Activated CD4-positive, alpha-beta T cell treated with anti-CD3 and anti-CD28 coated beads, Interleukin-2, Interleukin-4, amounts not matched to agents 100 ng/mL and 50 ng/mL, durations not matched to agents 16 hours and 8 hours (primary cell): Measurements from ENCODE around the gene SERPINA7.
"Not testable (repeated sequence)": the region's sequence is repeated elsewhere in the genome, so short reads cannot be mapped to it uniquely, and the experiment has no call there.

Experiments used
- DNase-seq: peaks from one replicate; pipeline ENCODE4 v3.0.0-alpha.2; 2020; ENCODE audit warnings: low spot score

The SERPINA7 gene, protein sequence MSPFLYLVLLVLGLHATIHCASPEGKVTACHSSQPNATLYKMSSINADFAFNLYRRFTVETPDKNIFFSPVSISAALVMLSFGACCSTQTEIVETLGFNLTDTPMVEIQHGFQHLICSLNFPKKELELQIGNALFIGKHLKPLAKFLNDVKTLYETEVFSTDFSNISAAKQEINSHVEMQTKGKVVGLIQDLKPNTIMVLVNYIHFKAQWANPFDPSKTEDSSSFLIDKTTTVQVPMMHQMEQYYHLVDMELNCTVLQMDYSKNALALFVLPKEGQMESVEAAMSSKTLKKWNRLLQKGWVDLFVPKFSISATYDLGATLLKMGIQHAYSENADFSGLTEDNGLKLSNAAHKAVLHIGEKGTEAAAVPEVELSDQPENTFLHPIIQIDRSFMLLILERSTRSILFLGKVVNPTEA

DNA sequence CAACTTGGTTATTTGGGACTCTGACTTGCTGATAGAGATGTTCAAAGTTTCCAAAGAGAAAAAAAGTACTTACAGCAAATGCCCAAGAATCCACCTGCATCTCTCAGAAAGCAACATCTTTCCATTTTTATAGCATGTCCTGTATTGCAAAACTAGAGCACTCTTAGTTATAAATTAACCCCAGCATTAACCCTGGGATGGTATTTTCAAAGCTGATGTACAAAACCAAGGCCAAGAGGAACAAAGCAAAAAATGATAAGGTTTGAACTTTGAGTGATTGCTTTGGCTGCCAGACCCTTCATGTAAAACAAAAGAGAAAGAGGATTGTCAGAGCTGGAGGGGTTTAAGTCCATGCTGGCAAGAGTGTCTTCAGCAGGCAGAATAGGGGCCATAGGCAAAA is at the start of gene SERPINA7:
TSS of gene SERPINA7 (minus strand) at position 103 of the 400 bp plus-strand sequence. CDS start 1,669 bp downstream, outside the sequence.
- DNase-seq: no peak

DNA sequence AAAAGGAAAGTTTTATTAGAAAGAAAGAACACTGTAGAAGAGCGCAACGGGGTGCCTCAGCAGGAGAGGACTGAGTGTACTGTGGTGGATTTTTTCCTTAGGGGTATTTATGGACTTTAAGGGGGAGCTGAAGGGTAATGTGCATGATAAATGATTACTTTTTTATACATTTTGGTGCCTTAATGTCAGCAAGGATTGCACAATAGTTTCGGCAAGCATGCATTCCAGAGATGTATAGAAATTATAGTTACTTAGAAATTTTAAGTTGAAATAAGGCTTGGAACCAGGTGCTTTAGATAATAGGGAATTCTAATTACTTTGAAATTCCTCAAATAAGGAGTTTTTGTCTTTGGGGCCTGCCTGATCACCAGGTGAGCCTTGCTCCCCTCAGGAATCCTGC is 30.5 kb upstream of the SERPINA7 start:
- DNase-seq: no peak

DNA sequence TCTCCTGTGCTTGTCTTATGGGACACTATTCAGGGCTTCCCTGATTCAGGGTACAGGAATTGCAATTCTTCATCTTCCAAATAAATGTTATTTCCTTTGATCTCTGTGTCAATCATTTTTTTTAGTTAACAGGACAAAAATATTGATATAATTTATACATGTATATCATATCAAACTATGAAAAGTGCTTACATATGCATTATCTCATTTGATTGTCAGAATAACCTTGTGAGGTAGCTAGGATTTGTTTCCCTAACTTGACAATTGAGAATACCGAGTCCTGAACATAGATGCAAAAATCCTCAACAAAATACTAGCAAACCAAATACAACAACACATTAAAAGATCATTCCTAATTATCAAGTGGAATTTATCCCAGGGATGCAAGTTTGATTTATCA is 11.5 kb upstream of the SERPINA7 start:
- DNase-seq: no peak

DNA sequence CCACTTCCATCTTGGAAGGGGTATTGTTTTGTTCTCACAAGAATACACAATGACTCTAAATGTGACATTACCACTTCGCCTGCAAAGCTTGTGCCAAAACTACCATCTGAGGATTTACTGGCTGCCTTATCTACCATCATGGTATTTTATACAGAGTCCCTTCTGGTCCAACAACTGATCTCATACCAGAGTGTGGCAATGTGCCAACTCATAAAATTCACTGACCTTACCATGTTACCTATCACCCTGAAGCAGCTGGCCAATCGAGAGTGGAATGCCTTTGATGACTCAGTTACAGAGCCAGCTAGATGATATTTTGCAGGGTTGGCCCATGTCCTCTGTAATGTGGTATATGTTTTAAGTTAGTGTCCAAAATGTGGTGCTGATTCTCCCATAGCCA is 3.8 kb upstream of the SERPINA7 start:
- DNase-seq: no peak

DNA sequence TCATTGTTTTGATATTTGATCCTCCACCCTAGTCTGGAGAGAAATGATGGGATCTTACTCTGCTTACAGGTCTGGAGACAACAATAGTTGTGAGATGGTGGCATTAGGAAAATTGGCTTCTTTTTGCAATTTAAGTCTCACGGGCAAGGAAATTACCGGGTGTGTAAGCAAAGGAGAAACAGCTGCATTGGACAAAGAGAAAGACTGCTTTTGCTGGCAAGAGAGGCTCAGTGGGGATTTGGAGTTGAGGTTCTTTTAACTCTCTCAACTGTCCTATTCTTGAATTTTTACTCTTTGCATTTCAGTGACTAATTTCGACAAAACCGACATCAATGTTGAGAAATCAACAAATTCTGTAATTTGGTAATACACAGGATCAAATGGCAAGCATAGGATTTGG is 2.3 kb upstream of the SERPINA7 start:
- no peak for DNase-seq

DNA sequence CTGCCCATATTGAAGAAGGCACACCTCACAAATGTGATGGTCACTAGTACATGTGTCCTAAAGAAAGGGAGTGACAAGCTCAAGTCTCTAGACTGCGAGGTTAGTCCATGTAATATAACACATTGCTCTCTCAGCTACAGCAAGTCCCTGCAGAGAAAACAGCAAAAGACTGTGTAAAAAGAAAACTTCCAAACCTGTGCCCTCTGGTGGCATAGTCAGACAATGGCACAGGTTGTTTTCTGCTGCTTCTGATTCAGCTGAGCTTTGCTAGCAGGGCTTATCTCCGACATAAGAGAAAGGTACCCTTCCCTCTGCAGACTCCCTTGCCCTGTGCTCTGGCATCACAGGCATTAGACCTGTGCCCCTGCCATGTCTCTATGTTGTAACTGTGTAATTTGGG is 1.4 kb upstream of the SERPINA7 start:
- DNase-seq: no peak

DNA sequence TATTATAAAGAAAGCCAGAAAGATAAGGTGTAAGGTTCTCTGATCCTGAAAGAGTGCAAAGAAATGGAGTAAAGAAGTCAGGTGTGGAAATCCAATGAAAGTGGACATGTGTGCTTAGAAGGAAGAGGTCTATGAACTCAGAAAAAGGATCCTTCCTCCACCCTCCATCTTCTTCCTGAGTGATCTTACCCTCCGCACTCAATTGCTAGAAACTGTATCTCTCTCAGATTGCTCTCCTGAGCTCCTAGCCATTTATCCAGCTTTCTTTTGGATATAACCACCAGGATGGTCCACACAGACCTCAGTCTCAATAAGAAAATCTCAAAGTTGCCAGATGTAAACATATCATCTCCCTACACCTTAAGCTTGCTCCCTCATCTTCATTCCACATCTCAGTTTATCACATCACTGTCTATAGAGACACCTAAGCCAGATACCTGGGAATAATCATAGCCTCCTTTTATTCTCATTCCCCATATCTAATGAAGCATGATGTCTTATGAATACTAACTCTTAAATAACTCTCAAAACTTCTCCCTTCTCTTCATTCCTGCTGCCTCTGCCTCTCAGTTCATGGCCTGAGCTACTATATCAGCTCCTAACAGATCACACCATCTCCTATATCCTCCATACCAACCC is 573 bp downstream of the SERPINA7 start:
- no peak for DNase-seq

DNA sequence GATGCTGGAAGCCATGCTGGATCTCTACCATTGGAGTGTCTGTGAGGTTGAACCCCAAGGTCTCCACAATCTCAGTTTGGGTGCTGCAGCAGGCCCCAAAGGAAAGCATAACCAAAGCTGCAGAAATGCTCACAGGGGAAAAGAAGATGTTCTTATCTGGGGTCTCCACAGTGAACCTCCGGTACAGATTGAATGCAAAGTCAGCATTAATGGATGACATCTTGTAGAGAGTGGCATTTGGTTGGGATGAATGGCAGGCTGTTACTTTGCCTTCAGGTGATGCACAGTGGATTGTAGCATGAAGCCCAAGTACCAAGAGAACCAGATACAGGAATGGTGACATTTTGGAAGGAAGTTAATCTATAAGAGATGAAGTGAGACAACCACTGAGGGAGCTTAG is 1.8 kb downstream of the SERPINA7 start:
- no peak for DNase-seq

DNA sequence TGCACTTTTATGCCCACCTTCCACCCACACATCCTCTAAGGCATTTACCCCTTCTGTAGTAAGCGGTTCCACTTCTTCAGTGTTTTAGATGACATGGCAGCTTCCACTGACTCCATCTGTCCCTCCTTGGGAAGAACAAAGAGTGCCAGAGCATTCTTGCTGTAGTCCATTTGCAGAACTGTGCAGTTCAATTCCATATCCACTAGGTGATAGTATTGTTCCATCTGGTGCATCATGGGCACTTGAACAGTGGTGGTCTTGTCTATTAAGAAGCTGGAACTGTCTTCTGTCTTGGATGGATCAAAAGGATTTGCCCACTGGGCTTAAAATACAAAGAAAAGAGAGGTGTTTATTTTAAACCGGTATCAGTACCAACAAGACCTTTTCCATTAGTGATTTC is 3.5 kb downstream of the SERPINA7 start:
- no peak for DNase-seq

DNA sequence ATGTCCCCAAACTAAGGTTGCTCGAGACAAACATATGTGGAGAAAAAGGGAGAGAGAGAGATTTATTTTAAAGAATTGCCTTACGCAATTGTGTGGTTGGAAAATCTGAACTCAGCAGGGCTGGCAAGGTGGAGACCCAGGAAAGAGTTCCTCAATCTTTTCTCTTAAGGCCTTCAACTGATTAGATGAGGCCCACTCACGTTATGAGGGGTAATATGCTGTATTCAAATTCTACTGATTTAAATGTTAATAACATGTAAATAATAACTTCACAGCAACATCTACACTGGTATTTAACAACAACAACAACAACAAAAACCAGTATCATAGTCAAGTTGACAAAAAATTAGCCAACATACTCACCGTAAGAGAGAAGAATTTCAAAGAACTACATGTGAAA is 14.6 kb downstream of the SERPINA7 start:
- no peak for DNase-seq

DNA sequence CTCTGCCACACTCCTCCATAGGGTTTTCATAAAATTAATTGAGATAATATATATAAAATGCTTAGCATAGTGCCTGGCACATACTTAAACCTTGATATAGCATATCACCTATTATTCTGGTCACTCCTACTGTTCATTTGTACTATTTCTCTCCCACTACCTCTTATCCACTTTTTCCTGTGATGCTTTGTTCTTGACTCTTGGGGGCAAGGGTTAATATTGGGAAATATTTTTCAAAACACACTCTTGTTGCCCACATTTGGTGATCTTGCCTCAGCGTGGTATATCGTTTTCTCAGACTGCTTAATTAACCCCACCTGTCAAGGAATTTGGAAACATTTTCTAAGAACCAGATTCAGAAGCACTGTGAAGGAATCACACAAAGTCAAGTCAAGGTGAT is 16.3 kb downstream of the SERPINA7 start:
- no peak for DNase-seq

DNA sequence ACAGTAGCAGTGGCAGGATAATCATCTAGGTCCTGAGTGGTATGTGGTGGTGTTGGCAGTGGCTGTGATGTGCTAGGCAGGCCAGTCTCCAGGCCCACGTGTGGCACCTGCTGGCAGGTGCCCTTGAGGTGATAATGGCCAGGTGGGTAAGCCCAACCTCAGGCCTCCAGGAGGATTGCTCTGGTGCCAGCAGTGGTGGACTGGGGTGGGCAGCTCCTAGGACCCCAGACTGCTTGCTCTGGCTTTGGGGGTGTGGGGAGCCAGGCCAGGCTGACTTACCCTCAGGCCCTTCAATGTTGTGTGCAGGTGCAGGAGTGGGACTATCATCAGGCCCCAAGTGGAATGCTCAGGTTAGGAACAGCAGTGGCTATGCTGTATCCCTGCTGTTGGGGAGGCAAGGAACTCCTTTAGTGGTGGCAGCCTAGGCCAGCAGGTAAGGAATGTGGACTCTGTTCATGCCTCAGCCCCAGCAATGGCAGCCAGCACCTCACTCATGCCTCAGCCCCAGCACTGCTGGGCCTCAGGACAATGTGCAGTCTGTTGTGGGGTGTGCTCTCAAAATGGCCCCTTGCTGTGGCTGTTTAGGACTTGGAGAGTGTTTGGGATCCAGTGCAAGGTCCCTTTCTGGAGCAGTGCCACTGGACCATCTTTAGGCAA is 24.3 kb downstream of the SERPINA7 start:
- no peak for DNase-seq

DNA sequence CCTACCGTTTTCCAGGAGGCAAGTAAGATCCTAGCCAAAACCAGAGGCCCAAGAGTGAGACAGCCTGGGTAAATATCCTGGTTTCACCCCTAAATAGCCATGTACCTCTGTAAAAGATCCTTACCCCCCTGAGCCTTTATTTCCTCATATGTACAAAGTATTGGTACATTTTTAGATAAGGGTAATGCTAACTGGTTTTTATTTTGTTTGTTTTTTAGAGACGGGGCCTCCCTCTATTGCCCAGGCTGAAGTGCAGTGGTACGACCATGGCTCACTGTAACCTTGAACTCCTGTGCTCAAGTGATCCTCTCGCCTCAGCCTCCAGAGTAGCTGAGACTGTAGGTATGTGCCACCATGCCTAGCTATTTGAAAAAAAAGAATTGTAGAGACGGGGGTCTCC is 29.4 kb downstream of the SERPINA7 start:
- DNase-seq: no peak

DNA sequence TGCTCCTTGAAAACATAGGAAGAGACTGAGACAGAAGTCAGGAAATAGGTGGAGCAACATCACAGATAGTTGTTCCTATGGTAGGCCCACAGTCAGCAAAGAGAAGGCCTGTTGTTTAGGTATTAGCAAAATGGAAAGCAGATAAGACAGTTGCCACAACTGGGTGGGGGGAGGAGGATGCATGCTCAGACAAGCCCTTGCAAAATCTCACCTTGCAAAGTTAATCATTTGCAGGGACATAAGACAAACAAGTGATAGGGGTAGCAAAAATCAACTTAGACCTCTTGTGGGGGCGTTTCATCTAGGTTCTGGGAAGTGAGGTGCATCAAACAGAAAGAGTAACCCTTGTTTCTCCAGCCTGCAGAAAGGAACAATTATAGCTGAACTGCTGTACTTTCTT is 30.7 kb downstream of the SERPINA7 start:
- no peak for DNase-seq

DNA sequence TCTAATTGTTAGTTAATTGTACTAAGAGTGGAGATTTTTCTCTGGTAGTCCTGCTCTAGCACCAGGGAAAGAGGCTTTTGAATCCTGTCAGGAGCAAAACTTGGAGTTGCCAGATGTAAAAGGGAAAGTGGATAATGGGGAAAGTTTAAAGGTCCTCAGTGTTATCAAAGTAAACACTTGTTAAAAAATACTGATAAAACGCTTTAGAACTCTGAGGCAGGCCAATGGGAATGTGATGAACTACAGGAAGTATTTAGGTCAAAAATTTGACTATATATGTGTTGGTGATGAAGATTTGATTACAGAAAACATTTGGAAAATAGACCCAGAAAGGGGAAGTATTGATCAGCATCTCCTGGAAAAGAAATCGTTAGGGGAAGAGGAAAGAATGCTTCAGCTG is 32.8 kb downstream of the SERPINA7 start:
- DNase-seq: no peak

DNA sequence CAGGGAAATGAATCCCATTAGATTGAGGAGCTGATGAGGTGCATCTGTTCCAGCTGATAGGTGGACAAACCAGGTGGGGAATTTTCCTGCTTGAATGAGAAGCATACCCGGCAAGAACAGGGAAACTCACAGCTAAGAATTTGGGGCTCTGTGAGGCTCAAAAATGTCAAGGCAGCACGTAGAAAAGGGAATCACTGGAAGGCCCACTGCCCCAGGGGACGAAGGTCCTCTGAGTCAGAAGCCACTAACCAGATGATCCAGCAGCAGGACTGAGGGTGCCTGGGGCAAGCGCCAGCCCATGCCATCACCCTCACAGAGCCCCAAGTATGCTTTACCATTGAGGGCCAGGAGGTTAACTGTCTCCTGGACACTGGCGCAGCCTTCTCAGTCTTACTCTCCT is 37.9 kb downstream of the SERPINA7 start:
- not testable (repeated sequence) for DNase-seq

DNA sequence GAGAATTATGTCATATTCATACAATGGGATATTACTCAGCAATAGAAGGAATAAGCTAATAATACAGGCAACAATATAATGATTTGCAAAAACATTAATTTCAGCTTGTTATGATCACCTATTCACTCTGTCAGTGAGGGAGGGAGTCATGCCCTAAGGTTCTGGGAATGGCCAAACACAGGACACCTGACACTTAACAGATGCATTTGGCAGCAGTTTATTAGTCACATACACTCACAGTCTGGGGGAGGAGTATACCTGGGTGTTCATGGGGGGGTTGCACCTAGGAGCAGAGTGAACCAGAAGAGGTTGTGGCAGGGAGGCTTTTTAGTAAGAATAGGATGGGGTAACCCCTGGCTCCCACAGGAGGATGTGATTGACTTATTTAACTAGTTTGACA is 38.3 kb downstream of the SERPINA7 start:
- DNase-seq: no peak

DNA sequence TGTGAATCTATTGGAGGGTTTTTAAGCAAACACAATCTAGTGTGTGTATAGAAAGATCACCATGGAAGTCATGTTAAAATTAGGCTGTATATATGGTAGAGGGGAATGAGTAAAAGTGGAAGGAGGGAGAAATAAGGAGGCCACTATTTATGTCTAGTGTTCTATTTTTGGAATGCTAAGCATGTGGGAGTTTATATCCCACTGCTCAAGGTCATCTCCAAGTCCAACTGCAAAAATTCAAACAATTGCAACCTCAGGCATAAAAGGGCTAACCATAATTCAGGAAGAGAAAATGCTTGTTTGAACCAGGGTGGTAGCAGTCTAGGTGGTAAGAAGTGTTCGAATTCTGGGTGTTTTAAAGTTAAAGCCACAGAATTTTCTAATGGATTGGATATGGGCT is 39.2 kb downstream of the SERPINA7 start:
- DNase-seq: no peak

DNA sequence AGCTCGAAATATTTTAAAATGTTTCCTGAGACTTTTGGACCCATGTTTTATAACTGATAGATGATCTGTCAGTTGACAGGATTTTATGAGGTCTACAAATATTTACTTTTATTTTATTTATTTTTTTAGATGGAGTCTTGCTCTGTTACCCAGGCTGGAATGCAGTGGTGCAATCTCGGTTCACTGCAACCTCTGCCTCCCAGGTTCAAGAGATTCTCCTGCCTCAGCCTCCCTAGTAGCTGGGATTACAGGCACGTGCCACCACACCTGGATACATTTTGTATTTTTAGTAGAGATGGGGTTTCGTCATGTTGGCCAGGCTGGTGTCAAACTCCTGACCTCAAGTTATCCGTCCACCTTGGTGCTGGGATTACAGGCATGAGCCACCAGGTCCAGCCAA is 50.0 kb downstream of the SERPINA7 start:
- DNase-seq: not testable (repeated sequence)
